WERI-Rb-1 (cell line): Measurements from ENCODE around the gene PI4K2A.
"Not testable (repeated sequence)": the region's sequence is repeated elsewhere in the genome, so short reads cannot be mapped to it uniquely, and the experiment has no call there.

ENCODE experiments used
- DNase-seq: peaks from one replicate; pipeline ENCODE4 v3.0.0-alpha.2; 2020
- H3K27ac ChIP-seq: fragments of 250-450 bp; sonication (Bioruptor Pico); 2 replicates; pipeline ENCODE4 v1.5.1; 2020; ENCODE audit warnings: mild to moderate bottlenecking, moderate library complexity
- H3K27me3 ChIP-seq: fragments of 250-450 bp; sonication (Bioruptor Pico); 2 replicates; pipeline ENCODE4 v1.5.1; 2021; ENCODE audit warnings: mild to moderate bottlenecking, low read depth, moderate library complexity; ENCODE audit not compliant: insufficient read depth, severe bottlenecking
- H3K36me3 ChIP-seq: fragments of 250-450 bp; sonication (Bioruptor Pico); 2 replicates; pipeline ENCODE4 v1.5.1; 2020; ENCODE audit warnings: mild to moderate bottlenecking, moderate library complexity
- H3K4me3 ChIP-seq: 2 replicates; pipeline ENCODE4 v1.5.1; 2011; ENCODE audit warnings: low read depth, mild to moderate bottlenecking, control low read depth, low read length
- H3K9me3 ChIP-seq: fragments of 250-450 bp; sonication (Bioruptor Pico); 2 replicates; pipeline ENCODE4 v1.5.1; 2021; ENCODE audit warnings: mild to moderate bottlenecking, moderate library complexity; ENCODE audit not compliant: severe bottlenecking
- CTCF ChIP-seq: IDR thresholded peaks from 2 replicates; pipeline ENCODE4 v1.5.1; 2011; ENCODE audit warnings: low read depth, mild to moderate bottlenecking, control low read depth, inconsistent platforms, low read length

Gene PI4K2A

GRCh38 chr10:97644936-97645335, 4.5 kb downstream of the PI4K2A start:
- no peaks in the 10 kb centered on the region for H3K9me3 ChIP-seq
- TF ChIP-seq CTCF = no peak
- no peaks in the 10 kb centered on the region for H3K27me3 ChIP-seq
- H3K4me3 ChIP-seq = no peak overlapping the region
- DNase-seq = no peak
- H3K27ac ChIP-seq = no peak overlapping the region
- H3K36me3 ChIP-seq = peaks cover 40% of the 10 kb centered on the region

- no peak for TF ChIP-seq CTCF
- no peaks in the 10 kb centered on the region for H3K27me3 ChIP-seq
- DNase-seq = no peak
- H3K27ac ChIP-seq = no peak overlapping the region
- H3K4me3 ChIP-seq = no peak overlapping the region
- H3K36me3 ChIP-seq = peaks cover 63% of the 10 kb centered on the region
- no peaks in the 10 kb centered on the region for H3K9me3 ChIP-seq
These were observed 7.1 kb downstream of the PI4K2A start for GRCh38 chr10:97647556-97647955.

- TF ChIP-seq CTCF = no peak
- no peak for DNase-seq
- Histone ChIP-seq H3K36me3 (peaks cover 66% of the 10 kb centered on the region), H3K9me3 (no peaks in the 10 kb centered on the region), H3K27ac (no peak overlapping the region), H3K27me3 (no peaks in the 10 kb centered on the region), H3K4me3 (no peak overlapping the region)
These were observed 8.3 kb downstream of the PI4K2A start for GRCh38 chr10:97648562-97649404.

- H3K4me3 ChIP-seq, DNase-seq, H3K9me3 ChIP-seq, H3K27ac ChIP-seq, H3K27me3 ChIP-seq: not testable (repeated sequence)
- peaks cover 64% of the 10 kb centered on the region for H3K36me3 ChIP-seq
These were observed 8.9 kb downstream of the PI4K2A start for GRCh38 chr10:97649405-97649750.

- no peak for DNase-seq
- Histone ChIP-seq H3K27me3 (no peaks in the 10 kb centered on the region), H3K27ac (no peak overlapping the region), H3K36me3 (peaks cover 64% of the 10 kb centered on the region), H3K9me3 (no peaks in the 10 kb centered on the region), H3K4me3 (no peak overlapping the region)
- TF ChIP-seq CTCF = no peak
These were observed 10.3 kb downstream of the PI4K2A start for GRCh38 chr10:97650726-97651125.

GRCh38 chr10:97651773-97652172, 11.3 kb downstream of the PI4K2A start:
- Histone ChIP-seq H3K27me3 (no peaks in the 10 kb centered on the region), H3K27ac (no peak overlapping the region), H3K4me3 (no peak overlapping the region), H3K9me3 (no peaks in the 10 kb centered on the region), H3K36me3 (peaks cover 65% of the 10 kb centered on the region)
- no peak for DNase-seq
- TF ChIP-seq CTCF = no peak
